GM12891 (cell line): ENCODE data around the gene SPTBN5.

Source experiments
- POLR2A ChIP-seq: IDR thresholded peaks from 2 replicates; pipeline ENCODE4 v1.6.1; 2011; ENCODE audit warnings: low read depth, low read length, control low read depth
- POLR2AphosphoS5 ChIP-seq: IDR thresholded peaks from 2 replicates; pipeline ENCODE4 v1.6.1; 2011; ENCODE audit warnings: low read depth, low read length, control low read depth
- TAF1 ChIP-seq: IDR thresholded peaks from 2 replicates; pipeline ENCODE4 v1.6.1; 2011; ENCODE audit warnings: low read depth, low read length, control low read depth

DNA sequence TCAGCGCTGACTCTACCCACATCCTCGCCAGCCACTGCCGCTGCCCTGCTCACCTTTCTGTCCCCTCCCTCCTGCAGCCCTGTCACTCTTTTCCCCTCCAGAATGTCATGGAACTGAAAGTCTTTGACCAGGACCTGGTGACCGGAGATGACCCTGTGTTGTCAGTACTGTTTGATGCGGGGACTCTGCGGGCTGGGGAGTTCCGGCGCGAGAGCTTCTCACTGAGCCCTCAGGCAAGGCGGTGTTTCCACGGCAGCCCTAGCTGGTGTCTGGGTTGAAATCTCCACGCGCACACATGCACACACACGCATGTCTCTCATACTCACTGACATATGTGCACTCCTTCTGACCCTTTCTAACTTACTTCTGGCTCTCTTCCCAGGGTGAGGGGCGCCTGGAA lies 53.2 kb downstream of the SPTBN5 start:
- no peak for TF ChIP-seq POLR2AphosphoS5
- no peak for TF ChIP-seq TAF1
- no peak for TF ChIP-seq POLR2A
